K562 treated with DMSO at 1 percent for 12 hours (cell line): ENCODE results near the gene ZBTB3. TPM values are rescaled to one million over a fixed set of nuclear protein-coding genes. Genes with fewer than 3 reads are reported as not detected.

ENCODE experiments used
- total RNA-seq: library from RNA; unstranded; fragments of 300-600 nt; gene quantifications from 2 replicates; pipeline ENCODE4 v1.2.3, GENCODE V29; 2022; ENCODE audit not compliant: insufficient read depth

ZBTB3 gene
- 1.9 and 3.0 TPM in 2 replicates for total RNA-seq

DNA sequence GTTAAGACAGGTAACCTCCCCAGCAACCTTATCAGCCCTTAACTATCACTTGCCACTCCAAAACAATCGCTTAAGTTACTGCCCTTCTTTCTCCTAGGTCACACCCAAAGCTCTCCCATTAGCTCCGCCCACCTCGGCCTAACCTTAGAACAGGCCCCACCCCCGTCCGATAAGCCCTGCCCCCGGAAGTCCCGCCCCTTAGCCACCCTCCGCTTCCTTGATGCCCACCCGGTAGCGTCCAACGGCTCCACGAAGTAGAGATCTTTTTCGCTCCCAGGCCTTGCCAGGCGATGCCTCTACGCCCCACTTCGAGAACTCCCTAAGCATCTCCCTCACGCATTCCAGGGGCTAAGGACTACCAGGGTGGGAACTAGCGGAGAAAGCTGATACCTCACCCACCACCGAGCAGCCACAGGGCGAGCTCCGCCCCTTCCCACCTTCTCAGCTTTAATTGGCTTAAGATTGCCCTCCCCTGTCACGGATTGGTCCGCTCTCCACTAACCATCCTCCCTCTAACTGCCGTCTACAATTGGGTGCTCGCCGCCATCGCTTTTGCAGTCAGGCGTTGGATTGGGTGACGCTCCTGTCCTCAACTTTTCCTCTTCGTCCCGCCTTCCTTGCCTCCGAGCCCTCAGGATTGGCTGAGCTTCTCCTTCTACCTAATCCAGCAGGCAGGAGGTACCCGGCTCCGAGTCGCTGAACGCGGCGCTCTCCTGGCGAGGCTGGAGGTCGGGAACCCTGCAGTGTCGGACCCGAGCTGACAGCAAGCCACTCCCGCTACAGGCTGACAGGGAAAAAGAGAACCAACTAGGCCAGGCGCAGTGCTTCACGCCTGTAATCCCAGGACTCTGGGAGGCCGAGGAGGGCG, at the start of gene ZBTB3:
Gene ZBTB3 (minus strand): TSS at position 425 of the 868 bp plus-strand sequence. CDS start 496 bp downstream, outside the sequence.

GRCh38 chr11:62791501-62792201, 37.7 kb upstream of the ZBTB3 start, which contains the start of gene TMEM223:
TMEM223 (minus strand) TSS chr11:62792006; CDS start chr11:62791994, 12 bp downstream.

DNA sequence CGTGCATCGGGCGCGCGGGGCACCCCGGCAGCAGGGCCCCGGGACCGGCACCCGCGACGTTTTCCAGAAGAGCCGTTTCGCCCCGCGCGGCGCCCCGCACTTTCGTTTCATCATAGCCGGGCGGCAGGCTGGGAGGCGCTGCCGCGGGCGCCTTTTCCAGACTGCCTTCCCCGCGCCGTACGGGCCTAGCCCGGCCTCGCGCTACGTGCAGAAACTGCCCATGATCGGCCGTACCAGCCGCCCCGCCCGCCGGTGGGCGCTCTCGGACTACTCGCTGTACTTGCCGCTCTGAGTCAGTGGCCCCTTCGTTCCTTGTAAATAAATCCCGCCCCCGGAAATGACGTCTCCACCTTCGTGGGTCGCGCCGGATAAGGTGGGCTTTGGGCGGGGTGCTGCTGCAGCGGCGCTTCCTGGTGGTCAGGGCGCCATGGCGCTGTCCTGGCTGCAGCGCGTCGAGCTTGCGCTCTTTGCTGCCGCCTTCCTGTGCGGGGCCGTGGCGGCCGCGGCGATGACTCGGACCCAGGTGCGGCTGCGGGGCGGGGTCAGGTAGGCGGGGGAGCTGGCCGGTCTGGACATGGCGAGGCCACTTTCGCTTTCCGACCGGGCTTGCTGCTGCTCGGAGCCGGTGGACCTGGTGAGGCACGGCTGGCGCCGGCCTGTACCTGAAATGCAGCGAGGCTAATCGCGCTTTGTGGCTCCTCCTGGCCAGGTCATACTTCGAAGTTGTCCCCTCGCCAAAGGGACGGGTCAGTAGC, 33.2 kb upstream of the ZBTB3 start, which contains the start of gene TMEM179B:
Gene TMEM179B (plus strand): TSS at position 398 of the 755 bp plus-strand sequence. CDS start 30 bp downstream, at position 428.

GRCh38 chr11:62771144-62772021, 17.4 kb upstream of the ZBTB3 start, which contains the start of gene TAF6L:
TAF6L (plus strand) TSS chr11:62771396; CDS start chr11:62775784, 4,388 bp downstream.

DNA sequence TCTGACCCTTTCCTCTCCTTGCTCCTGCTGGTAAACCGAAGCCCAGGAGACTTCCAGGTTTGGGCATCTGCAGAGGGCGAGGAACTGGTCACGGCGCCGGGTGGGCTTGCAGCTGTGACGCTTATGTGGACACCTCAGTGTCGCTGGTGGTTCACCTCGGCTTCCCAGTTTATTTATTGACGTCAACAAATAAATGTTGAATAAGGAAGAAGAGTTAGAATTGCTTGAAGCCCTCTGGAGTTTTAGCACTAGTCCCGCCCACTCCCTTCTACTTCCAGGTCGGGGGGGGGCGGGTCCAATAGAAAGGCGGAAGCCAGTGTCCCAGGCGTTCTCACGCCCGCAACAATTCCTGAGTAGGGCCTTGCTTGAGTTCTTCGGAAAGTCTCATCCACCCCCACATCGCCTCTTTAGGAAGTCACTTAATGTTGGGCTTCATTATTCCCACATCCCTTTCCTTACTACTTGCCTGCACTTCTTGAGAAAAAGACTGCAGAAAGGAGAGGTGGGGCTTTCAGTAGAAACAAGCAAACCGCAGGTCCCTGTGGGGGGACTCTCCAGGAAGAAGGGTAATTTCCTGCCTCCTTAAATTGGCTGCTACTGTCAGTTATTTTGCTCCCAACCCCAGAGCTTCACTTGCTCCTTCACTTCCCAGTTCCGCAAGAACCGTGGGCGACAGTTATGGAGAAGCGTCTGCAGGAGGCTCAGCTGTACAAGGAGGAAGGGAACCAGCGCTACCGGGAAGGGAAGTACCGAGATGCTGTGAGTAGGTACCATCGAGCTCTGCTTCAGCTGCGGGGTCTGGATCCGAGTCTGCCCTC, 25.6 kb downstream of the ZBTB3 start, which contains the start of gene TTC9C:
Gene TTC9C (plus strand): TSS at position 316 of the 818 bp plus-strand sequence. CDS start 363 bp downstream, at position 679.

DNA sequence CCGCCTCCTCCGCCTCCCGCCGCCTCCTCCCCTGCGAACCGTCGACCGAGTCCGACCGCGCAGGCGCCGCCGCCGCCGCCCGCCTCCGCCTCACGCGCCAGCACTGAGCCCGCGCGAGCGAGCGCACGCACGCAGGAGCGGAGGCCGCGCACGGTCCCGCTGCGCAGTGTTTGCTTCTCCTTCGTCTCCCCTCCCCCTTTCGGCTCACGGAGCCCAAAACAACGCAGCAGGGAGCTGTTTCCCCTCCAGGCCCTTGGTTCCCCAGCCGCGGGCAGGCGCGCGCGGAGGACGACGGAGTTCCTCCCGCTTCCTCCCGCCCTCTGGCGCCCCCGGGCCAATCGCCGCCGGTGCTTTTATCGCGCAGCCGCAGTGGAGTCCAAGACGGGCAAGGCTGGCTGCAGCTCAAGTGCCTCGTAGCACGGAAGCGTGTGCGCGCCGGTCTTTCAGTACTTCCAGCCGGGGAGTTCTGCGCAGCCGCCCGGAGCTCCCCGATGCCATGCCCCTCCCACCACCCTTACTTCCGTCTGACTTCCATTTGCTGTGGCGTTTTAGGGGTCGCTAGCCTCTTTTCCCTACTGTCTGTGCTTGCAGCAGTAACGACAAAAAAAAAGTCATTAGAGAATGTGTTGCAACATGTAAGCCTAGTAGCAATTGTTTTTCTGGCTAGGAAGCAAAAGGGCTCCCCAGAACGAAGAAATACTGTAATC, 26.6 kb downstream of the ZBTB3 start, which contains the start of gene HNRNPUL2:
Gene HNRNPUL2 (minus strand): TSS at position 293 of the 707 bp plus-strand sequence. CDS start 301 bp downstream, outside the sequence.

GRCh38 chr11:62707277-62707861, 46.6 kb downstream of the ZBTB3 start, which contains the start of the genes BSCL2 and GNG3:
BSCL2 (minus strand) TSS chr11:62707424; CDS start chr11:62707195, 229 bp downstream.
GNG3 (plus strand) TSS chr11:62707676; CDS start chr11:62708296, 620 bp downstream.

Other genes starting within 250 kb of the ZBTB3 start
- 12.9 and 42.0 TPM in 2 replicates for gene AHNAK, start 207.4 kb downstream of the ZBTB3 start, total RNA-seq
- 3,985 and 3,989 TPM in 2 replicates for gene EEF1G, start 180.3 kb downstream of the ZBTB3 start, total RNA-seq
- gene TUT1, start 162.6 kb downstream of the ZBTB3 start, total RNA-seq: 16.7 and 23.4 TPM in 2 replicates
- gene MTA2, start 152.3 kb downstream of the ZBTB3 start, total RNA-seq: 62.1 and 107 TPM in 2 replicates
- gene EML3, start 141.4 kb downstream of the ZBTB3 start, total RNA-seq: 21.6 and 34.7 TPM in 2 replicates
- 0.81 and 3.0 TPM in 2 replicates for gene ROM1, start 140.9 kb downstream of the ZBTB3 start, total RNA-seq
- 94.9 and 105 TPM in 2 replicates for gene B3GAT3, start 132.2 kb downstream of the ZBTB3 start, total RNA-seq
- gene GANAB, start 107.5 kb downstream of the ZBTB3 start, total RNA-seq: 161 and 356 TPM in 2 replicates
- gene INTS5, start 100.9 kb downstream of the ZBTB3 start, total RNA-seq: 27.2 and 37.6 TPM in 2 replicates
- 157 and 173 TPM in 2 replicates for gene C11orf98, start 89.0 kb downstream of the ZBTB3 start, total RNA-seq
- gene CSKMT, start 88.8 kb downstream of the ZBTB3 start, total RNA-seq: 50.4 and 52.2 TPM in 2 replicates
- 17.8 and 31.3 TPM in 2 replicates for gene UQCC3, start 82.5 kb downstream of the ZBTB3 start, total RNA-seq
- gene LBHD1, start 81.9 kb downstream of the ZBTB3 start, total RNA-seq: 3.6 and 10.6 TPM in 2 replicates
- gene UBXN1, start 75.1 kb downstream of the ZBTB3 start, total RNA-seq: 242 and 314 TPM in 2 replicates
- 0.70 TPM in 1 of 2 replicates, not detected in the other for gene LRRN4CL, start 64.6 kb downstream of the ZBTB3 start, total RNA-seq
- gene BSCL2, start 46.7 kb downstream of the ZBTB3 start, total RNA-seq: 44.2 and 44.8 TPM in 2 replicates
- not detected in 2 replicates for gene GNG3, start 46.5 kb downstream of the ZBTB3 start, total RNA-seq
- 17.1 and 39.0 TPM in 2 replicates for gene HNRNPUL2, start 26.7 kb downstream of the ZBTB3 start, total RNA-seq
- gene TTC9C, start 25.7 kb downstream of the ZBTB3 start, total RNA-seq: 32.8 and 62.0 TPM in 2 replicates
- gene POLR2G, start 7.4 kb upstream of the ZBTB3 start, total RNA-seq: 150 and 166 TPM in 2 replicates
- 26.4 and 31.9 TPM in 2 replicates for gene TAF6L, start 17.2 kb upstream of the ZBTB3 start, total RNA-seq
- gene TMEM179B, start 33.2 kb upstream of the ZBTB3 start, total RNA-seq: 42.8 and 48.4 TPM in 2 replicates
- 21.7 and 26.1 TPM in 2 replicates for gene TMEM223, start 37.8 kb upstream of the ZBTB3 start, total RNA-seq
- gene NXF1, start 51.3 kb upstream of the ZBTB3 start, total RNA-seq: 80.0 and 120 TPM in 2 replicates
- gene STX5, start 77.9 kb upstream of the ZBTB3 start, total RNA-seq: 66.0 and 83.3 TPM in 2 replicates
- not detected in 2 replicates for gene TEX54, start 78.7 kb upstream of the ZBTB3 start, total RNA-seq
- gene WDR74, start 85.4 kb upstream of the ZBTB3 start, total RNA-seq: 47.8 and 60.3 TPM in 2 replicates
- gene SLC3A2, start 126.7 kb upstream of the ZBTB3 start, total RNA-seq: 391 and 414 TPM in 2 replicates
- gene CHRM1, start 167.2 kb upstream of the ZBTB3 start, total RNA-seq: not detected in 2 replicates
- gene SLC22A6, start 230.8 kb upstream of the ZBTB3 start, total RNA-seq: not detected in 2 replicates